Neutrophil (primary cell): ENCODE measurements around the gene KLF16.

Experiments
- H3K27ac ChIP-seq: fragments of 200-600 bp; sonication (generic); 2 replicates; pipeline ENCODE4 v1.5.1; 2016; ENCODE audit warnings: mild to moderate bottlenecking, moderate library complexity
- H3K27me3 ChIP-seq: fragments of 200-600 bp; sonication (generic); 2 replicates; pipeline ENCODE4 v1.6.0; 2016; ENCODE audit warnings: mild to moderate bottlenecking
- H3K36me3 ChIP-seq: fragments of 200-600 bp; sonication (generic); 2 replicates; pipeline ENCODE4 v1.5.1; 2017
- H3K4me1 ChIP-seq, 2 experiments: fragments of 200-600 bp in 1 of 2; sonication (generic) in 1 of 2; 1 replicate in 1 of 2; 2 replicates in 1 of 2; pipeline versions ENCODE4 v1.5.1 to v1.6.1; 2013 to 2016; ENCODE audit warnings: low read depth in 1 of 2, low read length in 1 of 2, mild to moderate bottlenecking in 1 of 2, moderate library complexity in 1 of 2; ENCODE audit not compliant: control insufficient read depth in 1 of 2, insufficient read depth in 1 of 2
- H3K4me3 ChIP-seq, 2 experiments: fragments of 200-600 bp in 1 of 2; sonication (generic) in 1 of 2; 1 replicate in 1 of 2; 2 replicates in 1 of 2; pipeline ENCODE4 v1.5.1; 2013 to 2016; ENCODE audit warnings: low read depth in 1 of 2, low read length in 1 of 2, mild to moderate bottlenecking in 1 of 2, moderate library complexity in 1 of 2
- H3K9me3 ChIP-seq: fragments of 200-600 bp; sonication (generic); 2 replicates; pipeline ENCODE4 v1.5.1; 2016
- CTCF ChIP-seq: fragments of 200-600 bp; sonication (generic); IDR thresholded peaks from 2 replicates; pipeline ENCODE4 v1.5.1; 2016; ENCODE audit warnings: antibody characterized with exemption

Gene KLF16

GRCh38 chr19:1808395-1808731, 55.0 kb downstream of the KLF16 start:
- Histone ChIP-seq H3K27me3 (no peaks in the 10 kb centered on the region), H3K9me3 (no peaks in the 10 kb centered on the region), H3K4me3 (no peak overlapping the region), H3K4me1 (peaks cover 13 to 17% of the 10 kb centered on the region in 2 experiments), H3K27ac (no peak overlapping the region), H3K36me3 (peaks cover 40% of the 10 kb centered on the region)
- TF ChIP-seq CTCF, result no peak

GRCh38 chr19:1807695-1808394, 55.5 kb downstream of the KLF16 start:
- Histone ChIP-seq H3K36me3 (peaks cover 45% of the 10 kb centered on the region), H3K4me3 (no peak overlapping the region), H3K4me1 (peaks cover 8 to 12% of the 10 kb centered on the region in 2 experiments), H3K27ac (no peak overlapping the region), H3K9me3 (no peaks in the 10 kb centered on the region), H3K27me3 (no peaks in the 10 kb centered on the region)
- TF ChIP-seq CTCF, result no peak

- H3K9me3 ChIP-seq, result no peaks in the 10 kb centered on the region
- peaks cover 6 to 9% of the 10 kb centered on the region in 2 experiments for H3K4me1 ChIP-seq
- peaks cover 45% of the 10 kb centered on the region for H3K36me3 ChIP-seq
- no peak for TF ChIP-seq CTCF
- H3K27ac ChIP-seq, result no peak overlapping the region
- H3K4me3 ChIP-seq, result no peak overlapping the region
- no peaks in the 10 kb centered on the region for H3K27me3 ChIP-seq
These were observed 56.2 kb downstream of the KLF16 start for GRCh38 chr19:1807030-1807694.

GRCh38 chr19:1806184-1807029, 57.0 kb downstream of the KLF16 start:
- Histone ChIP-seq H3K27me3 (no peaks in the 10 kb centered on the region), H3K4me1 (peaks cover under 1 to 2% of the 10 kb centered on the region in 2 experiments)
- TF ChIP-seq CTCF, result no peak

GRCh38 chr19:1805401-1806183, 57.8 kb downstream of the KLF16 start:
- Histone ChIP-seq H3K4me3 (no peak overlapping the region), H3K27me3 (no peaks in the 10 kb centered on the region), H3K9me3 (no peaks in the 10 kb centered on the region), H3K27ac (no peak overlapping the region), H3K36me3 (peaks cover 51% of the 10 kb centered on the region), H3K4me1 (no peaks in the 10 kb centered on the region)
- TF ChIP-seq CTCF, result no peak

More at GRCh38 chr19:1806184-1807029, 57.0 kb downstream of the KLF16 start:
- Histone ChIP-seq H3K36me3 (peaks cover 46% of the 10 kb centered on the region), H3K9me3 (no peaks in the 10 kb centered on the region), H3K27ac (no peak overlapping the region), H3K4me3 (no peak overlapping the region)
